Anterior cingulate cortex (tissue), 58 donors: Measurements from ENCODE around the gene CNTRL.
"Not testable (repeated sequence)": the region's sequence is repeated elsewhere in the genome, so short reads cannot be mapped to it uniquely, and the experiment has no call there.

Experiments used
- DNase-seq, 58 donors: peaks; one replicate each; lab custom pipeline; 2025; lab: John Stamatoyannopoulos, UW

The CNTRL gene

DNA sequence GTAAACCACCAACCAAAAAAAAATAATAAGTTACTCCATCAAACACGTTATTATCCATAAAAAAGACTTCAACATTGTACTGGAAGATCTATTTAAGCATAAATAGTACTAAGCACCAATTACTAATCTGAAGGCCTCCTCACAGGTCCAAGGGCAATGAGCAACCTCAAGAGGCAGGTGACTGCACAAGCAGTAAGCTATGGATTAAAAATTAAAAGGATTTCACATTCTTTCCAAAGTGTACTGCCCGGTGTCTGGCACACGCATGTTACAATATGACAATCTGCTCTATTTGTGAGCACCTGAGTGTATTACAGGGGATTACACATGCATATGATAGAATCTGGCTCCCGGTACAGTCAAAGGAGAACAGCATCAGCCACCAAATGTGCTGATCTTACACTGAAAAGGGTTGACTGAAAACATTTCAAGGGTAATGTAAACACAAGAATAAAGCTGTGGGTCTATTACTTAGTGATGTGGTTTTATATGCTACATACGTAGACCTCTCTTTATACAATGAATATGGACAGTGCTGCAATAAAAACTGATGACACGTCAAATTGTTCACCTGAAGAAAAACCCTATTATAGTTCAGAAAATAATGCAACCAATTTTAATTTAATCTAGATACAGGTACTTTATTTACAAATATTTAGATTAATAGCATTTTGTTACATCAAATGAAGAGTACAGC is 104.1 kb downstream of the CNTRL start:
- no peak for DNase-seq

GRCh38 chr9:121179373-121179721 is 104.6 kb downstream of the CNTRL start:
- DNase-seq: not testable (repeated sequence)

GRCh38 chr9:121179930-121180681 is 105.4 kb downstream of the CNTRL start:
- no peak for DNase-seq

- DNase-seq: no peak
These were observed 107.5 kb downstream of the CNTRL start for GRCh38 chr9:121182101-121182836.

DNA sequence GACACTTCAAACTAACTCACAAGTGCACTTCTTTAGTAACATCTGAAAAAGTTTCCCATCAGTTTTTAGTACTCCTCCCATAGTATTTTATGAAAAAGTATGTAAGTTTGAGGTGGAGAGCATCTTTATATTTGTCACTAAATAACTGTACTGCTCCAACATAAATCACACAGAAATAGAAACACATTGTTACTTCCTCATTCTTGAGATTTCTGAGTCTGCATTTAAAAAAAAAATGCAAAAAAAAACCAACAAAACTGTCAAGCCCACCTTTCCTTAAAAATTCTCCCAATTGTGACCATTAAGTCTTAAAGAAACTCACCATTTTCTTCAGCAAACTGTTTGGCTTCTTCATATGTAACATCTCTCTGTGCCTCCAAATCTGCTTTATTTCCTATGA is 108.2 kb downstream of the CNTRL start:
- no peak for DNase-seq

DNA sequence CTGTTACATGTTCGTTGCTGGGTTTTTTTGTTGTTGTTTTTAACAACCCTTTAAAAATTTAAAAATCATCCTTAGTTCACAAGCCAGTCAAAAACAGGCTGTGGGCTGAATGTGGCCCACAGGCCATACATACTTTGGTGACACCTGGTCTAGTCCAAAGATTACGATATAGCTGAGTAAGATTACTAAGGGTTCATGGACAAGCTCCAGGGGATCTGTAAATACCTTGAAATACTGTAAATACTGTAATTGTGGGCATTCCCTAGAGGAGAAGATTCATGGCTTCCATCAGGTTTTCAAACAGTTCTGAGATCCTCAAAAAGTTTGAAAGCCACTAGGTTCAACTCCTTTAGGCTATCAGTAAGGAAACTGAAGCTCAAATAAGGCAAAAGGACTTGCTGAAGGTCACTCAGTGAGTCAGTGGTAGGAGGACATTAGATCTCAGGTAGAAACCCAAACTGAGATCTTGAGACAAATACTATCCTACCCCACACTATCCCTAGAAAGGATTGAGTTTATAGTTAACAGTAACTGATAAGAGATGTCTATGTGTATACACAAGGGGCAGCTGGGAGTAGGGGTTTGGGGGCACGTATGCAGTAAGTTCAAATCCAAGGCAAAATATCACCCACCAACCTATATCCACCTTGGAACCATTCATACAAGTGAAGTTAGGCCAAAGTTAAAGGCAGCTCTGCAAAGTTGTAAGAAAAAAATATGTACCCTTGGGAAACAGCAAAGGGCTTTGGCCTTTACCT is 109.1 kb downstream of the CNTRL start:
- no peak for DNase-seq

- no peak for DNase-seq
These were observed 109.7 kb downstream of the CNTRL start for GRCh38 chr9:121184463-121184862.

- DNase-seq: no peak
These were observed 110.5 kb downstream of the CNTRL start for GRCh38 chr9:121185178-121185745.

DNA sequence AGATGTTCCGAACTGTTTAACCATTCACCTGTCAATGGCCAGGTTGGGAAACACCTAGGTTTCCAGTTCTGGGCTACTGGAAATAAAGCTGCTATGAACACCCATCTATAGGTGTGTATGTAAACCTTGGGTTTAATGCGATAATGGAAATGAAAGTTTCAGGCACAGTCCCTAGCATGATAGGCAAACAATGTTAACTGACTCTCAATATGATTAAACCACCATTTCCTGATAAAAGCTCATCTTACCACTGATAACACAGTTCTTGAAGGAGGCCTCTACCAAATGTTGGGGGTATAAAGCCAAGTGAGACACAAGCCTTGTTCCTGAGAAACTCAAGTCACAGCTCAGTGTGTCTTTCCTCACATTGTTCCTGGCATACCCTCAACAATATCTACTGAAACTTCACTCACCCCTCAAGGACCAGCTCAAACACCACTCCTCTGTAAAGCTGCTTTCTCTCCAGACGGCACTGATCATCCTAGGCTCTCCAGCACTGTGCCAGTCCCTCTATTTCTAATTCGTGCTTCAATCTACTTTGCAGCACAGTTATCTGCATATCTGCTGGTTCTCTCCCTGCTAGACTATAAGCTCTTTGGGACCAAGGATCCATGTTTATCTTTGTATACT is 111.1 kb downstream of the CNTRL start:
- DNase-seq: no peak

GRCh38 chr9:121187636-121188305 is 113.0 kb downstream of the CNTRL start:
- DNase-seq: no peak

GRCh38 chr9:121189006-121189405 is 114.3 kb downstream of the CNTRL start:
- DNase-seq: no peak

- DNase-seq: no peak
These were observed 114.9 kb downstream of the CNTRL start for GRCh38 chr9:121189660-121190059.

DNA sequence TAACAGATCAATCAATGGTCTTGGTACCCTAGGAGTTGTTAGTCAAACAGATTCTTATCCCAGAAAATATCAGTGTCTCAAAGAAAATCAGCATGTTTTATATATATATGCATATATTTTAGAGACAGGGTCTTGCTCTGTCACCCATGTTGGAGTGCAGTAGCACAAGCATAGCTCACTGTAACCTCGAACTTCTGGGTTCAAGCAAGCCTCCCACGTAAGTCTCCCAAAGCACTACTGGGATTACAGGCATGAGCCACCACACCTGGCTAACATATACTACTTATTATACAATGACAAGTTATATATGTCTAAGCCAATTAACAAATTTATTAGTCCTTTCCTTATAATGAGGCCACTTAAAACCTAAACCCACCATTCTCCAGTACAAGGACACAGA is 116.5 kb downstream of the CNTRL start:
- no peak for DNase-seq

DNA sequence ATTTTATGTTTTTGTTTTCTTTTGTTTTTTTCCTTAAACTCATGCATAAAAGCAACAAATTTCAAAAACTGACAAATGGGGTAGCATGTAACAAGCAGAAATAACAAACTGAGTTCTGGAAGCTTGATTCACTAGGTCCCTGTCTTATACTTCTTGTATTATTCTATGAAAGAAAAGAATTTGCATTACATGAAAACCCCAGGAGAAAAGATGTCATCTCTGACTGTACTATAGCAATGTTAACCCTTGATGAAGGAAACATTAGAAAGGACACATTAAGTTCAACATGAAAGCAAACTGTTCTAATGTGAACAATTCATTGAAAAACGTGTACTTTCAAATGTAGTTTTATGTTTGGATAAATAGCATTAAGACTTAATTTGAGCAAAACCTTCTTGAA is 117.8 kb downstream of the CNTRL start:
- no peak for DNase-seq

- no peak for DNase-seq
These were observed 118.3 kb downstream of the CNTRL start for GRCh38 chr9:121192959-121193640.

DNA sequence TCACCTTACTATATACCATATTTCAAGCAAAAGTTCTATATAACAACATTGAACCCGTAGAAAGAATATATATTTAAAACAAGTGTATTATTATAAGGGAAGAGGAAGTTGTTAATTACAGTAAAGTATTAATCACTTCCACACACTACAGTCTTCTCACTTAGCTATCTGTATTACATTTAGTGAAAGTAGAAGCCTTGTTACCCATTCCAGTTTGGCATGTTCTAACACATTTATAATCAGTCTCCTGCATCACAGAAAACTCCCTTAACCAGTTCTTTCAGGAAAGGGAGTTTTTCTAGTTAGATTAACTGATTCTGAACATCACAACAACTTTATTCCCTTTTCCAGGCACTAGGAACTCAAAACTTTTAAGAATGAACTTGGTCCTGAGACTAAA is 120.0 kb downstream of the CNTRL start:
- no peak for DNase-seq

DNA sequence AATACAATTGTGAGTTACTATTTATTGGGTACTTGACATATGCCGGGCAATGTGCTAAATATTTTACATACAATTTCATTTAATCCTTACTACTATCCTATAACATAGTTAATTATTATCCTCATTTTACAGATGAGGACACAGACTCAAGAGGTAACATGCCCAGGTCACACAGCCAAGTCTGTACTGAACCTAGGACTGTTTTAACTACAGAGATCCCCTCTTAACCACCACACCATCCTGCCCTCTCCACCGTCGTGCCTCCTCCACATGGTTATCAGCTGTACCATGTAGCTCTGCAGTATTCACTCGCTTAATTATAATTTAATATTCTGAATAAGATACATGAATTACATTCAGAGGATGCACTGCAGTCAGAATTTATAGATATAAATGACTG is 121.6 kb downstream of the CNTRL start:
- no peak for DNase-seq

DNA sequence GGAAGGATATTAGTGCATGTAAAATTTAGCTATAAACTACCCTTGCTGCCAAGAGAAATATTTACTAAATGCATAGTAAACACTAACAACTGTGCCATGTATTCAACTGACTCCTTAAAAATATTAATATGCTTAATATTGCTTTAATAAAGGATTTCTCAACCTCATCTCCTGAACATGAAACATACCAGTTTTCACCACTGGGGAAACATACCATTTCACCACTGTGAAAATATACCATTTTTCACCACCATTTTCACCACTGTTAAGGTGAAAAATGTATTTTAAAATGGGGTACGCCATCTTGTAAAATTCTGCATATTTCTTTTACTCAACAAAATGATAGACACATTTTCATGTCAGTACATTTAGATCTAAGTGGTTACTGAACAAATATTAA is 122.4 kb downstream of the CNTRL start:
- no peak for DNase-seq

DNA sequence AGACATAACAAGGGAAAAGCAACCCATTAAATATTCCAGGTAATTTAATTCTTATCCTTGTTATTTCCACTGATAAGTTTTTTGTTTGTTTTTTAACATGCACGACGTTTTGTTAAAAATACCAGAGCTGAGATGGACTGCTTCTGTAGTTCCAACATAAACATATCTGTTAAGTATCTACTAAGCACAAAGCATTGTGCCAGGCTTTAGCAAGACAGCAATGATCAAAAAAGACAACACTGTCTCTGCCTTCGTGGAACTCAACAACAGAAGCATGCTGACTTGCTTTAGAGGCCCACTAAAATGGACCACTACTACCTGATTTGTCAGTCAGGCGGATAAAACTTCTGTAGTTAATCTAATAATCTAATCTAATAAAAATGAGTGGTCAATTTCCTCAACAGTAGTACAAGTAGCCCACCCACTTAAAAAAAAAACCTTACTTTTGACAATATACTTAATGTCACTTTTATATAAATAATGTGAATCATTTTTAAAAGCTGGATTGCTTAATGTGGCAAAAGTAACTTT is 123.8 kb downstream of the CNTRL start:
- DNase-seq: no peak
